ENCODE measurements around the gene LYPLAL1. TPM values are rescaled to one million over a fixed set of nuclear protein-coding genes. Genes with fewer than 3 reads are reported as not detected.
A peak's percentile ranks its signal among the peaks of the same experiment; 100 is the strongest.

LYPLAL1 gene
- total RNA-seq, 5 donors from 2014 or later (not counting 1 experiment from before 2014, with no cell fraction given), result 14.2 to 19.4 (median 18.3) TPM

GRCh38 chr1:219172821-219173220, 857 bp upstream of the LYPLAL1 start:
- peaks cover 34 to 51% (median 50%) of the 10 kb centered on the region in 3 donors for H3K4me1 Mint-ChIP-seq
- ATAC-seq (replicated peaks in 1 of 4) (no peak), DNase-seq (no peak)
- peaks cover 9 to 18% of the 10 kb centered on the region in 2 experiments for H3K4me1 ChIP-seq (ENCODE audit: control insufficient read depth in 1 of 2, extremely low read depth in 1 of 2, insufficient read depth in 2 of 2, low read length in 2 of 2)
- H3K27me3 Mint-ChIP-seq, result no peaks in the 10 kb centered on the region
- H3K4me3 Mint-ChIP-seq, result peak overlapping the region; percentile 90 to 97 (median 94)
- H3K27ac ChIP-seq (ENCODE audit: low read length), result peak overlapping the region; percentile 69
- H3K27me3 ChIP-seq (replicated peaks in 1 of 2; ENCODE audit: control insufficient read depth in 2 of 2, extremely low read depth in 1 of 2, insufficient read depth in 2 of 2, low read length in 1 of 2), result no peaks in the 10 kb centered on the region
- CTCF ChIA-PET, result no interaction called here
- peak overlapping the region; percentile 92 to 94 for H3K27ac Mint-ChIP-seq
- POLR2A ChIA-PET, result no interaction called here
- no peaks in the 10 kb centered on the region for H3K9me3 Mint-ChIP-seq
- H3K36me3 ChIP-seq (ENCODE audit: control insufficient read depth in 2 of 2, extremely low read depth in 1 of 2, insufficient read depth in 1 of 2, low read length in 1 of 2), result no peaks in the 10 kb centered on the region
- H3K36me3 Mint-ChIP-seq, result peaks cover 4% of the 10 kb centered on the region
- H3K9me3 ChIP-seq, result no peaks in the 10 kb centered on the region
- no peak overlapping the region for H3K4me3 ChIP-seq (ENCODE audit: control insufficient read depth in 1 of 2, extremely low read depth in 1 of 2, low read length in 1 of 2)
- no CpG with 5 or more reads among the region's 2 CpGs for WGBS (ENCODE audit: insufficient coverage)

- Mint-ChIP-seq H3K27ac (peak overlapping the region; percentile 92 to 94), H3K4me1 (peaks cover 38 to 52% (median 52%) of the 10 kb centered on the region in 3 donors), H3K9me3 (no peaks in the 10 kb centered on the region), H3K27me3 (no peaks in the 10 kb centered on the region), H3K4me3 (peak overlapping the region; percentile 90 to 97 (median 94)), H3K36me3 (peaks cover 4% of the 10 kb centered on the region)
- H3K4me1 ChIP-seq (ENCODE audit: control insufficient read depth in 1 of 2, extremely low read depth in 1 of 2, insufficient read depth in 2 of 2, low read length in 2 of 2), result peaks cover 9 to 19% of the 10 kb centered on the region in 2 experiments
- H3K27me3 ChIP-seq (replicated peaks in 1 of 2; ENCODE audit: control insufficient read depth in 2 of 2, extremely low read depth in 1 of 2, insufficient read depth in 2 of 2, low read length in 1 of 2), result no peaks in the 10 kb centered on the region
- POLR2A ChIA-PET, result interaction anchor here in 1 of 2 donors (1.2 kb wide), 1 partner anchor 13 kb away, joined by 3 read pairs; no protein-coding TSS in a partner anchor
- H3K9me3 ChIP-seq, result no peaks in the 10 kb centered on the region
- peak overlapping the region; percentile 69 for H3K27ac ChIP-seq (ENCODE audit: low read length)
- no peaks in the 10 kb centered on the region for H3K36me3 ChIP-seq (ENCODE audit: control insufficient read depth in 2 of 2, extremely low read depth in 1 of 2, insufficient read depth in 1 of 2, low read length in 1 of 2)
- peak overlapping the region; percentile 79 to 97 for H3K4me3 ChIP-seq (ENCODE audit: control insufficient read depth in 1 of 2, extremely low read depth in 1 of 2, low read length in 1 of 2)
- ATAC-seq (replicated peaks in 1 of 4) (no peak), DNase-seq (peak in 1 of 35 experiments; percentile 0)
- WGBS (ENCODE audit: insufficient coverage), result 0% methylated on average over 2 of the region's 6 CpGs
- CTCF ChIA-PET, result interaction anchor here in 1 of 2 donors (0.7 kb wide), 1 partner anchor 13 kb away, joined by 3 read pairs; no protein-coding TSS in a partner anchor
These were observed 282 bp upstream of the LYPLAL1 start for GRCh38 chr1:219173434-219173757.

- ChIA-PET POLR2A (interaction anchor here in 1 of 2 donors (0.6 to 1.2 kb wide), 2 partner anchors 12 to 24 kb away, joined by 3 read pairs; no protein-coding TSS in a partner anchor), CTCF (interaction anchor here in 1 of 2 donors (0.7 kb wide), 1 partner anchor 14 kb away, joined by 3 read pairs; no protein-coding TSS in a partner anchor)
- Mint-ChIP-seq H3K36me3 (peaks cover 8% of the 10 kb centered on the region), H3K4me3 (peak overlapping the region; percentile 90 to 97 (median 94)), H3K4me1 (peaks cover 43 to 56% (median 56%) of the 10 kb centered on the region in 3 donors), H3K9me3 (no peaks in the 10 kb centered on the region), H3K27ac (peak overlapping the region; percentile 92 to 94), H3K27me3 (no peaks in the 10 kb centered on the region)
- H3K4me1 ChIP-seq (ENCODE audit: control insufficient read depth in 1 of 2, extremely low read depth in 1 of 2, insufficient read depth in 2 of 2, low read length in 2 of 2), result peaks cover 9 to 19% of the 10 kb centered on the region in 2 experiments
- DNase-seq (peak in 24 of 35 experiments; percentile 1 to 42 (median 9)), ATAC-seq (replicated peaks in 1 of 4) (peak in 3 of 4 experiments; percentile 11 to 26 (median 21))
- no peaks in the 10 kb centered on the region for H3K27me3 ChIP-seq (replicated peaks in 1 of 2; ENCODE audit: control insufficient read depth in 2 of 2, extremely low read depth in 1 of 2, insufficient read depth in 2 of 2, low read length in 1 of 2)
- 81% methylated on average over 5 of the region's 11 CpGs for WGBS (ENCODE audit: insufficient coverage)
- H3K36me3 ChIP-seq (ENCODE audit: control insufficient read depth in 2 of 2, extremely low read depth in 1 of 2, insufficient read depth in 1 of 2, low read length in 1 of 2), result peaks cover 0 to 3% of the 10 kb centered on the region in 2 donors
- H3K27ac ChIP-seq (ENCODE audit: low read length), result peak overlapping the region; percentile 69
- peak overlapping the region; percentile 79 to 97 for H3K4me3 ChIP-seq (ENCODE audit: control insufficient read depth in 1 of 2, extremely low read depth in 1 of 2, low read length in 1 of 2)
- no peaks in the 10 kb centered on the region for H3K9me3 ChIP-seq
These were observed 958 bp downstream of the LYPLAL1 start for GRCh38 chr1:219174460-219175211.

GRCh38 chr1:219175212-219175564, 1.5 kb downstream of the LYPLAL1 start:
- H3K9me3 ChIP-seq, result no peaks in the 10 kb centered on the region
- ChIA-PET CTCF (interaction anchor here in 1 of 2 donors (0.7 kb wide), 1 partner anchor 14 kb away, joined by 3 read pairs; no protein-coding TSS in a partner anchor), POLR2A (no interaction called here)
- H3K36me3 Mint-ChIP-seq, result peaks cover 8% of the 10 kb centered on the region
- H3K4me3 Mint-ChIP-seq, result peak overlapping the region; percentile 90 to 97 (median 94)
- no peak overlapping the region for H3K27ac ChIP-seq (ENCODE audit: low read length)
- no peaks in the 10 kb centered on the region for H3K27me3 ChIP-seq (replicated peaks in 1 of 2; ENCODE audit: control insufficient read depth in 2 of 2, extremely low read depth in 1 of 2, insufficient read depth in 2 of 2, low read length in 1 of 2)
- peaks cover 0 to 3% of the 10 kb centered on the region in 2 donors for H3K36me3 ChIP-seq (ENCODE audit: control insufficient read depth in 2 of 2, extremely low read depth in 1 of 2, insufficient read depth in 1 of 2, low read length in 1 of 2)
- H3K4me1 Mint-ChIP-seq, result peaks cover 44 to 56% (median 56%) of the 10 kb centered on the region in 3 donors
- ATAC-seq (replicated peaks in 1 of 4) (no peak), DNase-seq (no peak)
- peak overlapping the region; percentile 92 to 94 for H3K27ac Mint-ChIP-seq
- no peaks in the 10 kb centered on the region for H3K27me3 Mint-ChIP-seq
- WGBS (ENCODE audit: insufficient coverage), result 100% methylated on average over 1 of the region's 3 CpGs
- no peaks in the 10 kb centered on the region for H3K9me3 Mint-ChIP-seq
- peaks cover 9 to 19% of the 10 kb centered on the region in 2 experiments for H3K4me1 ChIP-seq (ENCODE audit: control insufficient read depth in 1 of 2, extremely low read depth in 1 of 2, insufficient read depth in 2 of 2, low read length in 2 of 2)
- no peak overlapping the region for H3K4me3 ChIP-seq (ENCODE audit: control insufficient read depth in 1 of 2, extremely low read depth in 1 of 2, low read length in 1 of 2)

- Histone ChIP-seq H3K27me3 (replicated peaks in 1 of 2; ENCODE audit: control insufficient read depth in 2 of 2, extremely low read depth in 1 of 2, insufficient read depth in 2 of 2, low read length in 1 of 2) (no peaks in the 10 kb centered on the region), H3K4me3 (ENCODE audit: control insufficient read depth in 1 of 2, extremely low read depth in 1 of 2, low read length in 1 of 2) (no peak overlapping the region), H3K4me1 (ENCODE audit: control insufficient read depth in 1 of 2, extremely low read depth in 1 of 2, insufficient read depth in 2 of 2, low read length in 2 of 2) (peaks cover 9 to 19% of the 10 kb centered on the region in 2 experiments), H3K36me3 (ENCODE audit: control insufficient read depth in 2 of 2, extremely low read depth in 1 of 2, insufficient read depth in 1 of 2, low read length in 1 of 2) (peaks cover 0 to 3% of the 10 kb centered on the region in 2 donors), H3K9me3 (no peaks in the 10 kb centered on the region), H3K27ac (ENCODE audit: low read length) (no peak overlapping the region)
- H3K9me3 Mint-ChIP-seq, result no peaks in the 10 kb centered on the region
- H3K36me3 Mint-ChIP-seq, result peaks cover 10% of the 10 kb centered on the region
- 89% methylated on average over 3 of the region's 4 CpGs for WGBS (ENCODE audit: insufficient coverage)
- ATAC-seq (replicated peaks in 1 of 4) (no peak), DNase-seq (no peak)
- H3K4me1 Mint-ChIP-seq, result peaks cover 44 to 57% (median 56%) of the 10 kb centered on the region in 3 donors
- H3K27ac Mint-ChIP-seq, result no peak overlapping the region
- ChIA-PET CTCF (interaction anchor here in 1 of 2 donors (0.9 kb wide), 1 partner anchor 9 kb away, joined by 3 read pairs; no protein-coding TSS in a partner anchor), POLR2A (interaction anchor here in 1 of 2 donors (0.6 to 1.5 kb wide), 2 partner anchors 12 to 13 kb away, joined by 3 to 4 read pairs; no protein-coding TSS in a partner anchor)
- no peak overlapping the region for H3K4me3 Mint-ChIP-seq
- H3K27me3 Mint-ChIP-seq, result no peaks in the 10 kb centered on the region
These were observed 2.5 kb downstream of the LYPLAL1 start for GRCh38 chr1:219176168-219176567.

GRCh38 chr1:219177363-219177762, 3.7 kb downstream of the LYPLAL1 start:
- no peak for ATAC-seq (replicated peaks in 1 of 4)
- no peaks in the 10 kb centered on the region for H3K27me3 ChIP-seq (replicated peaks in 1 of 2; ENCODE audit: control insufficient read depth in 2 of 2, extremely low read depth in 1 of 2, insufficient read depth in 2 of 2, low read length in 1 of 2)
- H3K4me1 ChIP-seq (ENCODE audit: control insufficient read depth in 1 of 2, extremely low read depth in 1 of 2, insufficient read depth in 2 of 2, low read length in 2 of 2), result peaks cover 9 to 21% of the 10 kb centered on the region in 2 experiments
- WGBS (ENCODE audit: insufficient coverage), result 62% methylated on average over 3 of the region's 3 CpGs
- no peak overlapping the region for H3K4me3 ChIP-seq (ENCODE audit: control insufficient read depth in 1 of 2, extremely low read depth in 1 of 2, low read length in 1 of 2)
- Mint-ChIP-seq H3K27ac (peak overlapping the region in 1 of 2 donors; percentile 9), H3K4me3 (no peak overlapping the region), H3K36me3 (peaks cover 19% of the 10 kb centered on the region), H3K4me1 (peaks cover 48 to 64% (median 64%) of the 10 kb centered on the region in 3 donors), H3K27me3 (no peaks in the 10 kb centered on the region), H3K9me3 (no peaks in the 10 kb centered on the region)
- DNase-seq, result no peak
- POLR2A ChIA-PET, result no interaction called here
- H3K27ac ChIP-seq (ENCODE audit: low read length), result no peak overlapping the region
- no peaks in the 10 kb centered on the region for H3K9me3 ChIP-seq
- peaks cover 0 to 5% of the 10 kb centered on the region in 2 donors for H3K36me3 ChIP-seq (ENCODE audit: control insufficient read depth in 2 of 2, extremely low read depth in 1 of 2, insufficient read depth in 1 of 2, low read length in 1 of 2)
- CTCF ChIA-PET, result no interaction called here

All from T-cell (primary cell).